ENCODE measurements around the gene BBS7. TPM values are rescaled to one million over a fixed set of nuclear protein-coding genes. Genes with fewer than 3 reads are reported as not detected.

Gene BBS7
- total RNA-seq, 4 donors from 2014 or later, result 12.6 to 17.6 (median 14.0) TPM

DNA sequence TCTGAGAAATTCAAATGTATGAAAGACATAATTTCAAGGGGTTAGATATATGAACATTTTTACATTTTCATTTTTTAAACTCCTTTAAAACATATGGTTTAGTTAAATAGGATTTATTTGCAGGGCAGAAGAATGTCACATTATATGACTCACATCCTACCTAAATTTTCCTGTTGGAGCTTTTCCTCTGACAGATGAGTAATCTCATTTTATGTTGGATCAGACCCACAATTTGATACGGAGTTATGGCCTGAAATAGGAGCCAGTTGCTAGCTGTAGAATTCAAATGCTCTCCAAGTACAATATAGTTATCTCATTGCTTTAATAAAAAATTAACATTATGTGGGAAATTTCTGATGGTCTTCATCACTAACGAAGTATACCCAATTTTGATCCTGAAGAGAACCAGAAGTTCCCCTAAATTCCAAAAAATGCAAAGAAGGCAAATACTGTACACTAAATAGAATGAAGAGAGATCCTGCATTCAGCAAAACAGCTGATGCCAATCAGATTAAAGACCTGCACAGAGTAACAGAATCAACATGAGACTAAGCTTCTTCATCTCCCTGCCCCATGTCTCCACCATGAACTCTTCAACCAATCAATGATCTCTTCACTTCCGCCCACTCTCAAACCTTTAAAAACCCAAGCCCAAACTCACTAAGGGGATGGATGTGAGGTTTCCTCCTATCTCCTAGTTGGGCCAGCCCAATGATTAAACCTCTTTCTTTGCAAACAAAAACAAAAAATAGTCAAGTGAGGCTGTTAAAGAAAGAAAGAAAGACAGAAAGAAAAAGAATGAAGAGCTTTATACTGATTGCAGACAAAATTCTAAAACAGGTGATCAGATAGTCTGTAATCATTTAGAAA, 80.1 kb downstream of the BBS7 start:
- WGBS, 2 donors (ENCODE audit: low coverage in 1 of 2), result 65 to 77% methylated on average over 3 of the region's 3 CpGs

DNA sequence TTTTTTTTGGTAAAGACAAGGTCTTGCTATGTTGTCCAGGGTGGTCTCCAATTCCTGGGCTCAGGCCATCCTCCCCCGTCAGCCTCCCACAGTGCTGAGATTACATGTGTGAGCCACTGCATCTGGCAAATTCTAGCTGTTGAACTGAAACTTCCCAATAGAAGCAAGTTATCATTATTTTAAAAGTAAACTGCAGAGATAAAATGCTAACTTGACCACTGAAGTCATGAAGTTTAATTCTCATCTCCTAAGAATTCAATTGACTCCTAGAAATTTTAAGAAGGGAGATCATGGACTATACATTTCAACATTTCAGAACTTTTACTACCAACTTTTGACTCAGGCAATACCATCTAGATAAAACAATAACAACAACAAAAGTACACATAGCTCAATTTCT, 80.8 kb downstream of the BBS7 start:
- TF ChIP-seq POLR2AphosphoS5 (IDR thresholded peaks at IDR 0.05) (no peak), POLR2A (IDR thresholded peaks at IDR 0.05) (no peak), EP300 (IDR thresholded peaks at IDR 0.05; ENCODE audit: low read depth) (no peak)
- TF ChIP-seq, protein P1, sequence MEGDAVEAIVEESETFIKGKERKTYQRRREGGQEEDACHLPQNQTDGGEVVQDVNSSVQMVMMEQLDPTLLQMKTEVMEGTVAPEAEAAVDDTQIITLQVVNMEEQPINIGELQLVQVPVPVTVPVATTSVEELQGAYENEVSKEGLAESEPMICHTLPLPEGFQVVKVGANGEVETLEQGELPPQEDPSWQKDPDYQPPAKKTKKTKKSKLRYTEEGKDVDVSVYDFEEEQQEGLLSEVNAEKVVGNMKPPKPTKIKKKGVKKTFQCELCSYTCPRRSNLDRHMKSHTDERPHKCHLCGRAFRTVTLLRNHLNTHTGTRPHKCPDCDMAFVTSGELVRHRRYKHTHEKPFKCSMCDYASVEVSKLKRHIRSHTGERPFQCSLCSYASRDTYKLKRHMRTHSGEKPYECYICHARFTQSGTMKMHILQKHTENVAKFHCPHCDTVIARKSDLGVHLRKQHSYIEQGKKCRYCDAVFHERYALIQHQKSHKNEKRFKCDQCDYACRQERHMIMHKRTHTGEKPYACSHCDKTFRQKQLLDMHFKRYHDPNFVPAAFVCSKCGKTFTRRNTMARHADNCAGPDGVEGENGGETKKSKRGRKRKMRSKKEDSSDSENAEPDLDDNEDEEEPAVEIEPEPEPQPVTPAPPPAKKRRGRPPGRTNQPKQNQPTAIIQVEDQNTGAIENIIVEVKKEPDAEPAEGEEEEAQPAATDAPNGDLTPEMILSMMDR (IDR thresholded peaks at IDR 0.05), result no peak
- H3K4me1 ChIP-seq, result no peaks in the 10 kb centered on the region
- in situ Hi-C loops (cut with MboI; ENCODE audit: low pct_ligation_motif_present in 1 of 4, low pct_unique_long_range_greater_than_20kb in 1 of 4, low sequenced_read_pairs in 3 of 4) (no loop called here), intact Hi-C loops (cut with DNase I; ENCODE audit: low total_unique reads) (no loop called here)
- no peaks in the 10 kb centered on the region for H3K9me3 ChIP-seq
- no peak overlapping the region for H3K27ac ChIP-seq
- WGBS, 2 donors (ENCODE audit: low coverage in 1 of 2), result 80 to 85% methylated on average over 1 of the region's 1 CpG
- H3K4me3 ChIP-seq, result no peak overlapping the region
- no peaks in the 10 kb centered on the region for H3K36me3 ChIP-seq
- H3K27me3 ChIP-seq, result peaks cover 20% of the 10 kb centered on the region
- no peak for DNase-seq

More for the DNA sequence above, 80.1 kb downstream of the BBS7 start:
- no peaks in the 10 kb centered on the region for H3K4me1 ChIP-seq
- H3K36me3 ChIP-seq, result no peaks in the 10 kb centered on the region
- no peak overlapping the region for H3K4me3 ChIP-seq
- TF ChIP-seq POLR2A (IDR thresholded peaks at IDR 0.05) (no peak), EP300 (IDR thresholded peaks at IDR 0.05; ENCODE audit: low read depth) (no peak), POLR2AphosphoS5 (IDR thresholded peaks at IDR 0.05) (no peak)
- TF ChIP-seq, protein P1 (IDR thresholded peaks at IDR 0.05), result no peak
- H3K9me3 ChIP-seq, result no peaks in the 10 kb centered on the region
- DNase-seq, result no peak
- in situ Hi-C loops (cut with MboI; ENCODE audit: low pct_ligation_motif_present in 1 of 4, low pct_unique_long_range_greater_than_20kb in 1 of 4, low sequenced_read_pairs in 3 of 4) (no loop called here), intact Hi-C loops (cut with DNase I; ENCODE audit: low total_unique reads) (no loop called here)
- H3K27ac ChIP-seq, result no peak overlapping the region
- peaks cover 23% of the 10 kb centered on the region for H3K27me3 ChIP-seq

DNA sequence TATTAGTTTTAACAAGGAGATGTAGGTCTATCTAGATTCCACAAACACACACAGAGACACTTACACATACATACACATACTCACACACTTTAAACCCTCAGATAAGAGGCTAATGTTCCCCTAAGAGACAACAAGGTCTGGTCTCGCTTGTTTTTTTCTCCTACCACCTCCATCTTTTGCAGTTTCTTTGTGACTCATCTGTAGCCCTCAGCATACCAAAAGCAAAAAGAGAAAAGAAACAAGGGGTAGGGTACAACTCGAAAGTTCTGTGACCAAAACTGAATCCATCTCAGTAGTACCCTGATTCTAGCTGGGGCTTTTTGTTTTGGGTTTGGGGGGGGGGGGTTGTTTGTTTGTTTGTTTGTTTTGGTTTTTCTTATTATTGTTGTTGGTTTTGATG, 81.4 kb downstream of the BBS7 start:
- Histone ChIP-seq H3K27me3 (peaks cover 18% of the 10 kb centered on the region), H3K36me3 (no peaks in the 10 kb centered on the region), H3K4me1 (no peaks in the 10 kb centered on the region), H3K4me3 (no peak overlapping the region), H3K27ac (no peak overlapping the region), H3K9me3 (no peaks in the 10 kb centered on the region)
- in situ Hi-C loops (cut with MboI; ENCODE audit: low pct_ligation_motif_present in 1 of 4, low pct_unique_long_range_greater_than_20kb in 1 of 4, low sequenced_read_pairs in 3 of 4), result no loop called here
- intact Hi-C loops (cut with DNase I; ENCODE audit: low total_unique reads), result no loop called here
- TF ChIP-seq, protein P1 (IDR thresholded peaks at IDR 0.05), result no peak
- TF ChIP-seq POLR2A (IDR thresholded peaks at IDR 0.05), result no peak
- no peak for TF ChIP-seq POLR2AphosphoS5 (IDR thresholded peaks at IDR 0.05)
- no peak for DNase-seq
- WGBS, 2 donors (ENCODE audit: low coverage in 1 of 2), result 77 to 82% methylated on average over 2 of the region's 2 CpGs

DNA sequence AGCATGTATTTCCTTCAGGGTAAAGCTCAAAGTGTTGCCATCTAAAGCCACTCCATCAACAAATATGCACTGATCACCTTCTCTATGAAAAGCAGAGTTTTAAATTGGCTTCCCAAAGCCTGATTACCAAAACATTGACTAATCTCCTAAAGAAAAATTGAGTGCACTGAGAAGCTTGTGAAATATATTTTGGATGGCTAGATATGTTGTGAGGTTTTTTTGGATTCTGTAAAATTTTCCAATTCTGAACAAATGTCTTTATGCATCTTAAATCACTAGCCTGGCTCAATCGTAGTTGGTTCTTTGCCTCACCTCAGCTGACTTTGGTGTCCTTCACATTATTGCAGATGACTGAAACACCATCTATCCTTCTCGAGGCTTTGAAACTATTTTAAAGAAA, 84.1 kb downstream of the BBS7 start:
- peaks cover 11% of the 10 kb centered on the region for H3K27me3 ChIP-seq
- H3K36me3 ChIP-seq, result no peaks in the 10 kb centered on the region
- TF ChIP-seq EP300 (IDR thresholded peaks at IDR 0.05; ENCODE audit: low read depth), result no peak
- TF ChIP-seq, protein P1 (IDR thresholded peaks at IDR 0.05), result no peak
- TF ChIP-seq POLR2A (IDR thresholded peaks at IDR 0.05), result no peak
- no peak for TF ChIP-seq POLR2AphosphoS5 (IDR thresholded peaks at IDR 0.05)
- no peak overlapping the region for H3K27ac ChIP-seq
- in situ Hi-C loops (cut with MboI; ENCODE audit: low pct_ligation_motif_present in 1 of 4, low pct_unique_long_range_greater_than_20kb in 1 of 4, low sequenced_read_pairs in 3 of 4), result no loop called here
- H3K9me3 ChIP-seq, result no peaks in the 10 kb centered on the region
- DNase-seq, result no peak
- no peak overlapping the region for H3K4me3 ChIP-seq
- WGBS, 2 donors (ENCODE audit: low coverage in 1 of 2), result 68 to 72% methylated on average over 2 of the region's 2 CpGs
- H3K4me1 ChIP-seq, result no peaks in the 10 kb centered on the region
- intact Hi-C loops (cut with DNase I; ENCODE audit: low total_unique reads), result no loop called here
